GM06990 (cell line): Measurements from ENCODE around the gene CACNA1E.

Source experiments
- DNase-seq: peaks from one replicate; pipeline ENCODE4 v3.0.0-alpha.2; 2011; ENCODE audit not compliant: insufficient read length; ENCODE audit errors: extremely low read depth
- H3K27me3 ChIP-seq: replicated peaks from 2 replicates; pipeline ENCODE4 v1.6.0; 2011; ENCODE audit warnings: low read length; ENCODE audit not compliant: control insufficient read depth, insufficient read depth
- H3K36me3 ChIP-seq: 2 replicates; pipeline ENCODE4 v1.5.1; 2011; ENCODE audit warnings: low read length; ENCODE audit not compliant: control insufficient read depth, insufficient read depth
- H3K4me3 ChIP-seq: replicated peaks from 2 replicates; pipeline ENCODE4 v1.5.1; 2011; ENCODE audit warnings: low read depth, mild to moderate bottlenecking, control low read depth, low read length
- CTCF ChIP-seq: IDR thresholded peaks from 2 replicates; pipeline ENCODE4 v1.5.1; 2011; ENCODE audit warnings: low read length, control low read depth, mild to moderate bottlenecking, inconsistent platforms; ENCODE audit not compliant: insufficient read depth, poor library complexity, severe bottlenecking

CACNA1E gene

GRCh38 chr1:181493166-181493565, 9.8 kb downstream of the CACNA1E start:
- no peak for DNase-seq
- no peaks in the 10 kb centered on the region for H3K27me3 ChIP-seq
- no peak for TF ChIP-seq CTCF
- H3K36me3 ChIP-seq, result no peaks in the 10 kb centered on the region
- no peak overlapping the region for H3K4me3 ChIP-seq

GRCh38 chr1:181493885-181494284, 10.6 kb downstream of the CACNA1E start:
- Histone ChIP-seq H3K27me3 (no peaks in the 10 kb centered on the region), H3K36me3 (no peaks in the 10 kb centered on the region), H3K4me3 (no peak overlapping the region)
- DNase-seq, result no peak
- TF ChIP-seq CTCF, result no peak

GRCh38 chr1:181496759-181497158, 13.4 kb downstream of the CACNA1E start:
- H3K27me3 ChIP-seq, result no peaks in the 10 kb centered on the region
- no peak overlapping the region for H3K4me3 ChIP-seq
- H3K36me3 ChIP-seq, result no peaks in the 10 kb centered on the region
- no peak for TF ChIP-seq CTCF
- DNase-seq, result no peak

- TF ChIP-seq CTCF, result peak; percentile 40
- H3K4me3 ChIP-seq, result no peak overlapping the region
These were observed 14.6 kb downstream of the CACNA1E start for GRCh38 chr1:181497870-181498269.

GRCh38 chr1:181499825-181500224, 16.5 kb downstream of the CACNA1E start:
- Histone ChIP-seq H3K4me3 (no peak overlapping the region), H3K36me3 (no peaks in the 10 kb centered on the region), H3K27me3 (no peaks in the 10 kb centered on the region)
- no peak for DNase-seq
- TF ChIP-seq CTCF, result no peak

More at GRCh38 chr1:181497870-181498269, 14.6 kb downstream of the CACNA1E start:
- no peak for DNase-seq
- H3K27me3 ChIP-seq, result no peaks in the 10 kb centered on the region
- no peaks in the 10 kb centered on the region for H3K36me3 ChIP-seq

- no peaks in the 10 kb centered on the region for H3K36me3 ChIP-seq
- no peak for DNase-seq
- H3K4me3 ChIP-seq, result no peak overlapping the region
- no peaks in the 10 kb centered on the region for H3K27me3 ChIP-seq
- TF ChIP-seq CTCF, result no peak
These were observed 17.3 kb downstream of the CACNA1E start for GRCh38 chr1:181500636-181501035.
